GM12801 (cell line): ENCODE data around the gene TMEM255B.

Experiments used
- TF ChIP-seq, protein P1 (sequence below): IDR thresholded peaks from one replicate; pipeline ENCODE4 v1.5.1; 2011; ENCODE audit warnings: control low read depth; ENCODE audit not compliant: insufficient read length; ENCODE audit errors: extremely low read depth

Gene TMEM255B

DNA sequence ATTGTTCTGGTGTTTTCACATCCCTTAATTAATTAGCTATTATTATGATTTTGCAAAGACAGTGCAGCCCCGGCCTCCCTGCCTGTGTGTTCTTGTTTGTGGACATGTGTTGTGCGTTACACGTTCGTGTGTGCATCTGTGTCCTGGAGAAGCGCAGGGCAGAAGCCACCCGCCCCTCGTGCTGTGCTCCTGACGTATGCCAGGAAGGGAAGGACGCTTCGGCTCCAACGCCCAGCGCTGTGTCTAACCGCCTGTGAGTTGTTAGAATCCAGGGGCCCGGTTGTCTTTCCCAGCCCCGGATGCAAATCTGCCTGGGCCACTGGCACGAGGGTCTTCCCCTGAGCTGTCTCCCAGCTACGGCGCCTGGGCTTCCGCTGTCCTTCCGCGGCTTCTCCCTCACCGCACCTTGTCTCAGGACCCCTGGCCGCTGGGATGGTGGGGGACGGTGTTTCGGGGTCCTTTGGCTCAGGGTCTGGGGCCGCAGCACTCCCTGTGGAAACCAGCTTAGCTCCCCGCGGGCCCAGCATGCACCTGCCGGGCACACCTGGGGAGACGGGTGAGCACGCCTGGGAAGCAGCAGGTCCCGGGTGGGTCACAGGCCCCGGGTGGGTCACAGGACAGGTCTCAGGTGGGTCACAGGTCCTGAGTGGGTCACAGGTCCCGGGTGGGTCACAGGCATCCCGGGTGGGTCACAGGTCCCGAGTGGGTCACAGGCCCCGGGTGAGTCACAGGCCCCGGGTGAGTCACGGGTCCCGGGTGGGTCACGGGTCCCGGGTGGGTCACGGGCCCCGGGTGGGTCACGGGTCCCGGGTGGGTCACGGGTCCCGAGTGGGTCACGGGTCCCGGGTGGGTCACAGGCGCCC is 53.4 kb downstream of the TMEM255B start:
- TF ChIP-seq, protein P1, sequence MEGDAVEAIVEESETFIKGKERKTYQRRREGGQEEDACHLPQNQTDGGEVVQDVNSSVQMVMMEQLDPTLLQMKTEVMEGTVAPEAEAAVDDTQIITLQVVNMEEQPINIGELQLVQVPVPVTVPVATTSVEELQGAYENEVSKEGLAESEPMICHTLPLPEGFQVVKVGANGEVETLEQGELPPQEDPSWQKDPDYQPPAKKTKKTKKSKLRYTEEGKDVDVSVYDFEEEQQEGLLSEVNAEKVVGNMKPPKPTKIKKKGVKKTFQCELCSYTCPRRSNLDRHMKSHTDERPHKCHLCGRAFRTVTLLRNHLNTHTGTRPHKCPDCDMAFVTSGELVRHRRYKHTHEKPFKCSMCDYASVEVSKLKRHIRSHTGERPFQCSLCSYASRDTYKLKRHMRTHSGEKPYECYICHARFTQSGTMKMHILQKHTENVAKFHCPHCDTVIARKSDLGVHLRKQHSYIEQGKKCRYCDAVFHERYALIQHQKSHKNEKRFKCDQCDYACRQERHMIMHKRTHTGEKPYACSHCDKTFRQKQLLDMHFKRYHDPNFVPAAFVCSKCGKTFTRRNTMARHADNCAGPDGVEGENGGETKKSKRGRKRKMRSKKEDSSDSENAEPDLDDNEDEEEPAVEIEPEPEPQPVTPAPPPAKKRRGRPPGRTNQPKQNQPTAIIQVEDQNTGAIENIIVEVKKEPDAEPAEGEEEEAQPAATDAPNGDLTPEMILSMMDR: no peak

DNA sequence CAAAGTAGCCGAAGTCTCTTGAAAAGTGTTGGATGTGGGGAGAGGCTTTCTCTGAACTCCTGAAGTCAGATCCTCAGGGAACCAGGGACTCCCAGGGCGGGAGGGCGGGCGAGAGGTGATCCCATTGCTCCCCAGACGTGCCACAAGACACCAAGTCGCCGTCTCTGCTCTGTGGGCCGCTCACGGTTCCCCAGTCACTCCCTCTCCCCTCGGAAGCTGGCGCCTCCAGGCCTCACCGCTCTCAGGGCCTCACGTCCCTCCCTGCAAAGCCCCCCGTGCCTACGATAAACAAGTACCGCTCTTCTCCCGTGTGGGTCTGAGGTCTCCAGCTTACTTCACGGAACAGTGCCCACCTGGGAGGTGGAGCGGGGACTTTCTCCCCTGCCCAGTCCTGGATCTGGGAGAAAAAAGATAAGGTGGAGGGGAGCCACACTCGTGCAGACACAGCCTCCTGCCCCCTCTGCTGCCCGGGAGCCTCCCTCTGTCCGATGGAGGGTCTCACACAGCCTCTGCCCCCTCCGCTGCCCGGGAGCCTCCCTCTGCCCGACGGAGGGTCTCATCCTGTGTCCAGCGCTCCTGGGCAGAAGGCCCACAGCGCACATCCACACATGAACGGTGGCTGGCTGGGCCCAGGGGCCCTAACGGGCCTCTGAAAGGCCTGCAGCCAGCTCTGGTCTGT is 54.2 kb downstream of the TMEM255B start:
- TF ChIP-seq, protein P1: no peak

DNA sequence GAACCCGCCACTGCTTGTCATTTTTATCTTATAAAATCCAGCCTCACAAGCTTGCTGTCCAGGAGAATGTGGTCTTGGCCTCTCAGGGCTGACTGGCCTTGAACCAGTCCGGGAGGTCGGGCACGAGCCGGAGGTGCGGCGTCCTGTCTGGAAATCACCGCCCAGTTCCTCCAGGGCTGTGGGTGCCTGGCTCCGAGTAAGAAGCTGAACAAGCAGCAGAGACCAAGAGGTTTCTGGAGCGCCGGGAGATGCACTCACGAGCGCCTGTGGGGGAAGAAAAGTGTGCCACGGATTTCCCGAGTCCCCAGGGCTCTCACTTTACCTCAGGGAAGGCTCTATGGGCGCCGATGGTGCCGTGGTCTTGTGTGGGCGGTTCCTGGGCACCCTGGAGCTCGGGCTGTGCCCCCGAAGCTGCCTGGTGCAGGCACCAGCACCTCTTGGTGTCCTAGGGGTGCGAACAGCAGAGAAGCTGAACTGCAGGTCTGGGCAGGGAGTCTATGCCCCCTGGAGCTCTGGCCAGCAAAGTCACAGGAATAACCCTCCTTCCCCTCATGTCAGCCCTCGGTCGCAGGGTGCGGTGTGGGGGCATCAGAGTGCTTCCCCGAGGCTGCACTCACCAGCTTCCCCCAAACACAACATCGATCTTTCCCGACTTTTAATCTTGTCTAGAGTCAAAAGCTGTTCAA is 54.9 kb downstream of the TMEM255B start:
- TF ChIP-seq, protein P1: no peak

DNA sequence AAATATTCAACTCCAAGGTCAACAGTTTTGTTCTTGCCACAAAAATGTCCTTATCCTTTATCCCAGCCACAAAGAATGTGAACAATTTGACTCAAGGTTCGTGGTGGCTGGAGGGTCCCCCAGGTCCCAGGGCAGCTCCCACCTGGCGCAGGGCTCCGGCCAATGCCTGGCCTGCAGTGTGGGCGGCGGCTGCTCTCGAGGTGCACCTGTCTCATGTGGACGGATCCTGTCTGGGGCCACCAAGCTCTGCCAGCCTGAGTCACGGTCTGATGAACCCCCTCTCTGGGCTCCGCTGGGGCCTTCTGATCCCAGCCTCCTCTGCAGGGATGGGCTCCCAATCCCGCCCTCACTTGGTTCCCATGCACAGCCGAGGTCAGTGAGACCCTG is 55.4 kb downstream of the TMEM255B start:
- TF ChIP-seq, protein P1: no peak

DNA sequence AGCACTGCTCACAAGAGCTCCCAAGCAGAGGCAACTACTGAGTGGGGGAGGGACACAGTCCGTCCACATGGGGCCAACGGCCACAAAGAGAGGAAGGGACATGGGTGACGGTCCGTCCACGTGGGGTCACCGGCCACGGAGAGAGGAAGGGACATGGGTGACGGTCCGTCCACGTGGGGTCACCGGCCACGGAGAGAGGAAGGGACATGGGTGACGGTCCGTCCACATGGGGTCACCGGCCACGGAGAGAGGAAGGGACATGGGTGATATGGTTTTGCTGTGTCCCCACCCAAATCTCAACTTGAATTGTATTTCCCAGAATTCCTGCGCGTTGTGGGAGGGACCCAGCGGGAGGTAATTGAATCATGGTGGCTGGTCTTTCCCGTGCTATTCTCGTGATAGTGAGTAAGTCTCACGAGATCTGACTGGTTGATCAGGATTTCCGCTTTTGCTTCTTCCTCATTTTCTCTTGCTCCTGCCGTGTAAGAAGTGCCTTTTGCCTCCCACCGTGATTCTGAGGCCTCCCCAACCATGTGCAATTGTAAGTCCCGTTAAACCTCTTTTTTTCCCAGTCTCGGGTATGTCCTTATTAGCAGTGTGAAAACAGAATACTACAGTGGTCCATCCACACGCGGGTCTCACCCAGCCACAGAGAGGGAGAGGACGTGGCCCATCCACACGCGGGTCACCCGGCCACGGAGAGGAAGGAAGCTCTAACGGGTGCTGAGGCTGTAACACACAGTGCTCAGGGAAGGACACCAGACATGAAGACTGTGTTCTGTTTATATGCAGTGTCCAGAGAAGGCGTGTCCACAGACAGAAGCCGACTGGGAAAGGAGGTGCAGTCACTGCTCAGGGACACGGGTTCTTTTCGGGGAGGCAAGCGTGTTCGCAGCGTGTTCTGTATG is 56.4 kb downstream of the TMEM255B start:
- TF ChIP-seq, protein P1: no peak

DNA sequence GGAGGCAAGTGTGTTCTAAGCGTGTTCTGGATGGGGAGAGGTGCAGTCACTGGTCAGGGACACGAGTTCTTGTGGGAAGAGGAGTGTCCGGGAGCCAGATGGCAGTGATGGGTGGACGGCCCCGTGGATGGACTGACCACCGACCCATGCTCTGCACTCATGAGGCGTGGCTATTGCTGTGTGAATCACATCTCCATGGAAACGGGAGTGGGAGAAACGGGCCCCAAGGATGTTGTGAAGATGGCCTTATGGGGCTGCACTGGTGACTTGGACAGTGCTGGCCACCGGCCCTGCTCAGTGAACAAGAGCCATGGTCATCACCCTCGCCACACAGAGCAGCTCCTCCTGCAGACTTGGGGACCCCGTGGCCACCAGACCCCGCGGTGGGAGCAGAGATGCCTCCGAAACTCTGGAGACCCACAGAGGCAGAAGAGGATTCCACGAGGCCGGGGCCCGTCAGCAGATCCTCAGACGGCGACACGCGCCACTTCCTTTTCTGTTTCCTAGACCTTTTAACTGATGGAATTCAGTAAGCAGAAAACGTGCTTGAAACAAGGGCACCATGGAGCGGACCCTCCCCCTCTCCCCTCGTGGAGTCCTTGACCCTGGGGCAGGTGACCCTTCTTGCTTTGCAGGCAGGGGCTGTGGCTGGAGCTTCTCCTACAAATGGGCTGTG is 57.4 kb downstream of the TMEM255B start:
- TF ChIP-seq, protein P1: no peak
